Measurements from ENCODE around the gene DNALI1. TPM values are rescaled to one million over a fixed set of nuclear protein-coding genes. Genes with fewer than 3 reads are reported as not detected.

The DNALI1 gene
- total RNA-seq, 1 experiment from 2014 or later, result 0.36 TPM

- ATAC-seq, result no peak
- Histone ChIP-seq H3K36me3 (ENCODE audit: control insufficient read depth, insufficient read depth, low read length) (no peaks in the 10 kb centered on the region), H3K27ac (ENCODE audit: low read length) (no peak overlapping the region), H3K4me3 (ENCODE audit: low read depth in 2 of 2, low read length in 2 of 2) (no peak overlapping the region), H3K4me1 (ENCODE audit: control insufficient read depth, insufficient read depth, low read length) (no peaks in the 10 kb centered on the region), H3K9me3 (ENCODE audit: control insufficient read depth, insufficient read depth, low read depth, low read length) (no peaks in the 10 kb centered on the region), H3K27me3 (ENCODE audit: control insufficient read depth, insufficient read depth, low read length) (peaks cover 7% of the 10 kb centered on the region; the same call in 1 of the 2 replicates)
- in situ Hi-C loops (cut with HindIII; ENCODE audit: low pct_unique_long_range_greater_than_20kb, low sequenced_read_pairs) (no loop called here), intact Hi-C loops (cut with micrococcal nuclease; ENCODE audit: unreplicated experiment) (no loop called here)
- no peak for TF ChIP-seq SIN3A (IDR thresholded peaks at IDR 0.05; ENCODE audit: borderline replicate concordance, insufficient read depth, low read depth, low read length)
- TF ChIP-seq, protein P1, sequence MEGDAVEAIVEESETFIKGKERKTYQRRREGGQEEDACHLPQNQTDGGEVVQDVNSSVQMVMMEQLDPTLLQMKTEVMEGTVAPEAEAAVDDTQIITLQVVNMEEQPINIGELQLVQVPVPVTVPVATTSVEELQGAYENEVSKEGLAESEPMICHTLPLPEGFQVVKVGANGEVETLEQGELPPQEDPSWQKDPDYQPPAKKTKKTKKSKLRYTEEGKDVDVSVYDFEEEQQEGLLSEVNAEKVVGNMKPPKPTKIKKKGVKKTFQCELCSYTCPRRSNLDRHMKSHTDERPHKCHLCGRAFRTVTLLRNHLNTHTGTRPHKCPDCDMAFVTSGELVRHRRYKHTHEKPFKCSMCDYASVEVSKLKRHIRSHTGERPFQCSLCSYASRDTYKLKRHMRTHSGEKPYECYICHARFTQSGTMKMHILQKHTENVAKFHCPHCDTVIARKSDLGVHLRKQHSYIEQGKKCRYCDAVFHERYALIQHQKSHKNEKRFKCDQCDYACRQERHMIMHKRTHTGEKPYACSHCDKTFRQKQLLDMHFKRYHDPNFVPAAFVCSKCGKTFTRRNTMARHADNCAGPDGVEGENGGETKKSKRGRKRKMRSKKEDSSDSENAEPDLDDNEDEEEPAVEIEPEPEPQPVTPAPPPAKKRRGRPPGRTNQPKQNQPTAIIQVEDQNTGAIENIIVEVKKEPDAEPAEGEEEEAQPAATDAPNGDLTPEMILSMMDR (IDR thresholded peaks at IDR 0.05), result no peak
- TF ChIP-seq POLR2AphosphoS5 (IDR thresholded peaks at IDR 0.05; ENCODE audit: low read depth, low read length), result no peak
- TF ChIP-seq, protein P2, sequence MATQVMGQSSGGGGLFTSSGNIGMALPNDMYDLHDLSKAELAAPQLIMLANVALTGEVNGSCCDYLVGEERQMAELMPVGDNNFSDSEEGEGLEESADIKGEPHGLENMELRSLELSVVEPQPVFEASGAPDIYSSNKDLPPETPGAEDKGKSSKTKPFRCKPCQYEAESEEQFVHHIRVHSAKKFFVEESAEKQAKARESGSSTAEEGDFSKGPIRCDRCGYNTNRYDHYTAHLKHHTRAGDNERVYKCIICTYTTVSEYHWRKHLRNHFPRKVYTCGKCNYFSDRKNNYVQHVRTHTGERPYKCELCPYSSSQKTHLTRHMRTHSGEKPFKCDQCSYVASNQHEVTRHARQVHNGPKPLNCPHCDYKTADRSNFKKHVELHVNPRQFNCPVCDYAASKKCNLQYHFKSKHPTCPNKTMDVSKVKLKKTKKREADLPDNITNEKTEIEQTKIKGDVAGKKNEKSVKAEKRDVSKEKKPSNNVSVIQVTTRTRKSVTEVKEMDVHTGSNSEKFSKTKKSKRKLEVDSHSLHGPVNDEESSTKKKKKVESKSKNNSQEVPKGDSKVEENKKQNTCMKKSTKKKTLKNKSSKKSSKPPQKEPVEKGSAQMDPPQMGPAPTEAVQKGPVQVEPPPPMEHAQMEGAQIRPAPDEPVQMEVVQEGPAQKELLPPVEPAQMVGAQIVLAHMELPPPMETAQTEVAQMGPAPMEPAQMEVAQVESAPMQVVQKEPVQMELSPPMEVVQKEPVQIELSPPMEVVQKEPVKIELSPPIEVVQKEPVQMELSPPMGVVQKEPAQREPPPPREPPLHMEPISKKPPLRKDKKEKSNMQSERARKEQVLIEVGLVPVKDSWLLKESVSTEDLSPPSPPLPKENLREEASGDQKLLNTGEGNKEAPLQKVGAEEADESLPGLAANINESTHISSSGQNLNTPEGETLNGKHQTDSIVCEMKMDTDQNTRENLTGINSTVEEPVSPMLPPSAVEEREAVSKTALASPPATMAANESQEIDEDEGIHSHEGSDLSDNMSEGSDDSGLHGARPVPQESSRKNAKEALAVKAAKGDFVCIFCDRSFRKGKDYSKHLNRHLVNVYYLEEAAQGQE (IDR thresholded peaks at IDR 0.05; ENCODE audit: insufficient read depth in 1 of 2, low read depth in 2 of 2, low read length in 1 of 2), result no peak
- TF ChIP-seq TCF7L2 (IDR thresholded peaks at IDR 0.05; ENCODE audit: low read depth, low read length), result no peak
- ChIA-PET CTCF (interaction anchor here (0.5 kb wide), 1 partner anchor 194 kb away, joined by 3 read pairs; no protein-coding TSS in a partner anchor), POLR2A (no interaction called here)
- no peak for DNase-seq (ENCODE audit: low read depth, low spot score)
- no TSS peak for BruUV-seq (replicated peaks)
These were observed 49.9 kb downstream of the DNALI1 start for GRCh38 chr1:37606481-37607263.

- intact Hi-C loops (cut with micrococcal nuclease; ENCODE audit: unreplicated experiment) (no loop called here), in situ Hi-C loops (cut with HindIII; ENCODE audit: low pct_unique_long_range_greater_than_20kb, low sequenced_read_pairs) (no loop called here)
- no peak for DNase-seq (ENCODE audit: low read depth, low spot score)
- Histone ChIP-seq H3K27ac (ENCODE audit: low read length) (no peak overlapping the region), H3K27me3 (ENCODE audit: control insufficient read depth, insufficient read depth, low read length) (peaks cover 7% of the 10 kb centered on the region; the same call in 1 of the 2 replicates), H3K4me1 (ENCODE audit: control insufficient read depth, insufficient read depth, low read length) (no peaks in the 10 kb centered on the region), H3K4me3 (ENCODE audit: low read depth in 2 of 2, low read length in 2 of 2) (no peak overlapping the region), H3K36me3 (ENCODE audit: control insufficient read depth, insufficient read depth, low read length) (no peaks in the 10 kb centered on the region), H3K9me3 (ENCODE audit: control insufficient read depth, insufficient read depth, low read depth, low read length) (no peaks in the 10 kb centered on the region)
- TF ChIP-seq TCF7L2 (IDR thresholded peaks at IDR 0.05; ENCODE audit: low read depth, low read length), result no peak
- TF ChIP-seq, protein P1 (IDR thresholded peaks at IDR 0.05), result no peak
- ChIA-PET CTCF (interaction anchor here (0.6 kb wide), 1 partner anchor 1559 kb away, joined by 3 read pairs; no protein-coding TSS in a partner anchor), POLR2A (no interaction called here)
- no TSS peak for BruUV-seq (replicated peaks)
- ATAC-seq, result no peak
These were observed 52.3 kb downstream of the DNALI1 start for GRCh38 chr1:37609002-37609401.

Measured in Panc1 (cell line).